HG03342 (cell line): Measurements from ENCODE around the gene CCDC197.

Experiments
- ATAC-seq: cut with Tn5 transposase; IDR thresholded peaks from one replicate; pipeline ENCODE4 v1.9.1; 2021; ENCODE audit warnings: mild to moderate bottlenecking, moderate library complexity; ENCODE audit not compliant: unreplicated experiment

Gene CCDC197

DNA sequence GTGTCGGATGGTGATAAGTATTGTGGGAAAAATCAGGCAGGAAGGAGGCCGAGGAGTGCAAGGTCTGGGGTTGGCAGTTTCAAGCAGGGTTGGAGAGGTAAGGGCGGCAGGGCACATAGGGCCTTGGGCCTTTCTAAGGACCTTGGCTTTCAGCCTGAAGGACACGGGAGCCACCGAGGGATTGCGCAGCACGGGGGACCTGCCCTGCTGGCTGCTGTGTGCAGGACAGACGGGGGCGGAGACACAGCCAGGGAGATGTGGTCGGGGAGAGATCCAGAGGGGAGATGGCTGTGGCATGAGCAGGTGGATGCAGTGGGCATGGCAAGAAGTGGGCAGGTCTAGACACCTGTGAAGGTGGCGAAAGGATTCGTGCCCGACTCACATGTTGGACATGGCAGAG is 43.7 kb downstream of the CCDC197 start:
- ATAC-seq = no peak

GRCh38 chr14:94041551-94042346 is 44.6 kb downstream of the CCDC197 start:
- no peak for ATAC-seq

- no peak for ATAC-seq
Measured at GRCh38 chr14:94042433-94043091, 45.5 kb downstream of the CCDC197 start.

DNA sequence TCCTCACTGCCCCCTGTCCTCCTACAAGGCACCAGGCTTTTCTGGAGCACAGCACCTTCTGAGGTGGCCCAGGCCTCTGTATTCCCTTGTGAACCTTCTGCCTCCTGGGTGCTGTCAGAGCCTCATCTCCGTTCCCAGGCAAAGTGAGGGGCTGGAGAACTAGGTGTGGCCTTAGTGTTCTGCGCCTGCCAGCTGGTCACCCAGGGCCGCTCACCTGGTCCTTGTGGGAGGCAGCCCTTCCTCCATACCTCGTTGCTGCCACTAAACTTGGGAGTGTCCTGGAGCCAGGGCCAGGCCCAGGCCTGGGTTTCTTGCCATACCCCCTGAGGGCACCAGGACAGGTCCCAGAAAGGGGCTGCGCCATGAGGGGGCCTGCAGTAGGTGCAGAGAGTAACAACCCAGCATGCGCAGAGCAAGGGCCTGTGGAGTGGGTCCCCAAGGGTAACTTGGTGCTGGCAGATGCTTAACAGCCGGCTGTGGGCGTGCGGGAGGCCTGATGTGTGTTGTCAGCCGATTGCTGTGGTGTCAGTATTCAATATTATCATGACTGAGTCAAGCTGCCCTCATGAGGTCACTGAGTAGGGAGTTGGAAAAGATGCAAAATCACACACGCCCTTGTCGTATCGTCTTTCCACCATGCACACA is 46.1 kb downstream of the CCDC197 start:
- ATAC-seq = no peak

- ATAC-seq = no peak
Measured at GRCh38 chr14:94043756-94044475, 46.8 kb downstream of the CCDC197 start.

- ATAC-seq = no peak
Measured at GRCh38 chr14:94044476-94045091, 47.5 kb downstream of the CCDC197 start.

GRCh38 chr14:94045101-94045500 is 48.0 kb downstream of the CCDC197 start:
- no peak for ATAC-seq

GRCh38 chr14:94045563-94046345 is 48.7 kb downstream of the CCDC197 start:
- no peak for ATAC-seq

DNA sequence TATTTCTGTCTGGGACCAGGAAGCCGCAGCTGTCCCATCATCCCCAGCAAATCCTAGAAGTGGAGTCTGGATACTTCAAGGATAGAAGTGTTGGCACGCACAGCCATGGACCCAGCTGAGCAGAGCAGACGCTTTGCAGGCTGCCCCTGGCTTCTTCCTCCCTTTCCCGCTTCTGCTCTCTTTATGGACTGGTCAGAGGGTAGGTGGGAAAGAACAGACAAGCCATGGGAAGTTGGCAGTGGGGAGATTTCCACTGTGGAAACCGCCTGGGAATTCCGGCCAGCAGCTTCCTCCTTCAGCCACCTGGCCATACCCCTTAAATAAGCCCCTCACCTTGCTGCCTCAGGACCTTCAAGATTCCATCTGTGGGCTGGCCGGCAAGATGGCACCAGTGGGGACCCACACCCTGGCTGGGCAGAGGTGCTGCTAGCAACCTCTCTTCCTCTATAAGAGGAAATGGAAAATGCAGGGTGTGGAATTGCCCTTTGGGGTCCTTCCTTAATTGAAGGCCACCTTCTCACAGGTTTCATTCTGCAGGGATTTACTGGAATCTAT is 49.7 kb downstream of the CCDC197 start:
- no peak for ATAC-seq

- no peak for ATAC-seq
Measured at GRCh38 chr14:94047581-94047980, 50.5 kb downstream of the CCDC197 start.

DNA sequence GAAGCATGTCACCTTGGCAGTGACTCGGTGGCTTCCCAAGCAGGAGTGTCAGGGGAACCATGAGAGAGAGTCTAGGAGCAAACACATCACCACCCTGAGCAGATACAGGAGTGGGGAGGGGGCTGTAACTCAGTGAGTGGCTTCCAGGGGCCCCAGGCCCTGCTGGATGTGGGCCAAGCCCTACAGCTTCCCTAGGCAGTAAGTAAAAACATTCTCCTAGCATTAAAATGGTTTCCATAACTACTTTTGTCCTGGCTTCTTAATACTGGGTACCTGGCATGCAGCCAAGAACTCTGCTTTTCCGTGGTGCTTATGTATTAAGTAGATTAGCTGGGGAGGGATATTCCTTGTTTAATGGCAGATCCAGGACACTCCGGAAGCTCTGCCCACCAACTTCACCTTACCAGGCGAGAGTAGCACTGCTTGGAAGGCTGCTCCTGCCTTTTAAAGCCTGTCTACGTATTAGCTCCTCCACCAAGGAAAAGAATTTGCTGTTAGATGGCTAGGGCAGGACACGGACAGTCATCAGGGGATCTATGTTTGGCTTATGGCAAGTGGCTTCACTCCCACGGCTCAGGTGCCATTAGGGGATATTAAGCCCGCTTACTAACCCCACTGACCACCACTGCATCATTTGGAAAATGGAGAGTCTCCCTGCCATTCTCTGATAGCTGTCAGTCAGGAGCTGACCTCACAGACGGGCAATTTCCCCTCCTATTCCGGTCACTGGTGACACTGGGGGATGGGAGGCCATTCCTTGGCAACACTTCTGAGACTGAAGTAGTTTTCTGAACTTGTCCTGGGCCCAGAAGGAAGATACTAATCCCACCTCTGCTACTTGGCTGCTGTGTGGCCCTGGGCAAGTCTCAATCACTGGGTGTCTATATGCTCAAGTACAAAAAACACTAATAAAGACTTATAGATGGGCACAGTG is 51.9 kb downstream of the CCDC197 start:
- no peak for ATAC-seq

DNA sequence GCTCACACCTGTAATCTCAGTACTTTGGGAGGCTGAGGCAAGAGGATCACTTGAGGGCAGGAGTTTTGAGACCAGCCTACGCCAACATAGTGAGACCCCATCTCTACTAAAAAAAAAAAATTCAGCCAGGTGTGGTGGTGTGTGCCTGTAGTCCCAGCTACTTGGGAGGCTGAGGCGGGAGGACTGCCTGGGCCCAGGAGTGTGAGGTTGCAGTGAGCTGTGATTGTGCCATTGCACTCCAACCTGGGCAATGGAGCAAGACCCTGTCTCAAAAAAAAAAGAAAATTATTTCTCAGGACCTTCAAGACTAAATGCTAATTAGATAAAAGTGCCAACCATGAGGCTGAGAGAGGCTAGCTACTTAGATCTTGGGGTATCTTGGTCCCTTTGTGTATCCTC is 52.5 kb downstream of the CCDC197 start:
- no peak for ATAC-seq

DNA sequence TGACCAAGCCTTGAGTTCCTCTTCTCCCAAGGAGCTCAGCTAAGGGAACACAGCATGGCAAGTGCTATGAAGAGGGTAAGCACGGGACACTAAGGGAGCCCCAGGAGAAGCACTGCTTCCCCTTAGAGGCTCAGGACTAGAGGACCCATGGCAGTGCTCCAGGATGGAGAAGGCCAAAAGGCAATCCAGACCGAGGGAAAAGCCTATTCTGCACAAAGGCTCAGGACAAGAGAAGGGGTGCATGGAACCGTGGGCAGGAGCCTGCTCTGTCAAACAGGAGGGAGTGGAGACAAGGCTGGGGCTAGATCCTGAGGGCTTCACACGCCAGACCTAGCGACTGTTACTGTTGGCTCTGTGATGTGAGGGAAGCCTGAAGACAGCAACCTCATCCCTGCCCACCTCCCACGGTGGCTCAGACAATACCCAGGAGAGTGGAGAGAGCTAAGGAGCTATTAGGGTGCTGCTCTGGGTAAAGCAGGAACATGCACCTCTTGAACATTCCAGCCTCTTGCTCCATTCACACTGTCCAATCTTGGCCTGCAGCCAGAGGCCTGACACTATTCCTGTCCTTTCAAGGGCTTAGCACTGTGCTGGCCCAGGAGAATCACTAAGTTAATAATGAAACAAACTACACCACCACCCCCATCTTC is 53.3 kb downstream of the CCDC197 start:
- no peak for ATAC-seq

- no peak for ATAC-seq
Measured at GRCh38 chr14:94051115-94051514, 54.0 kb downstream of the CCDC197 start.

- no peak for ATAC-seq
Measured at GRCh38 chr14:94051779-94052178, 54.7 kb downstream of the CCDC197 start.

GRCh38 chr14:94052199-94052598 is 55.1 kb downstream of the CCDC197 start:
- ATAC-seq = no peak

- ATAC-seq = no peak
Measured at GRCh38 chr14:94052662-94053061, 55.6 kb downstream of the CCDC197 start.

DNA sequence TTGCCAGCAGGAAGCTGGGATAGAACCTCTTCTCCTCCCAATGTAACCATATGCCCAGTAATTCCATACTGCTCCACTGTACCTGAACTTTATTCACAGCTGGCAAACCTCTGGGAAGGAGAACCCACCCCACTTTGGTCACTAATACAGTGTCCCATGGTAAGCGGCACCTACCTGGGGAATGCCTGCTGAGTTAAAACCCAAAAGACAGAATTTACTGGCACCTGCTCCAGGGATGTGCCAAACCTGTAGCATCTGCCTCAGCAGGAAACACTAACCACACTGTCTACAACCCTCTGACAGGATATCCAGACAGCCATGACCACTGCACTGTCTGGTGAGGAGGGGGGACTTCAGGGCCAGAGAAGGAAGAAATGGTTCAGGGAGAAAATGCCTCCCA is 57.3 kb downstream of the CCDC197 start:
- no peak for ATAC-seq
